ENCODE data around the gene ALS2CL. TPM values are rescaled to one million over a fixed set of nuclear protein-coding genes. Genes with fewer than 3 reads are reported as not detected.

Gene ALS2CL
- total RNA-seq, 1 experiment from 2014 or later = 67.5 TPM

GRCh38 chr3:46716461-46717441, 23.3 kb upstream of the ALS2CL start:
- H3K27me3 ChIP-seq (ENCODE audit: insufficient read depth, low read depth) = no peaks in the 10 kb centered on the region
- POLR2A ChIA-PET (ENCODE audit: unreplicated experiment) = no interaction called here
- H3K36me3 ChIP-seq (ENCODE audit: low read depth) = no peaks in the 10 kb centered on the region
- no peaks in the 10 kb centered on the region for H3K9me3 ChIP-seq (ENCODE audit: insufficient read depth, low read depth)
- H3K4me3 ChIP-seq = no peak overlapping the region
- no peaks in the 10 kb centered on the region for H3K4me1 ChIP-seq (replicated peaks; ENCODE audit: insufficient read depth)
- intact Hi-C loops (cut with micrococcal nuclease; ENCODE audit: unreplicated experiment) = no loop called here
- DNase-seq = no peak
- no peaks in the 10 kb centered on the region for H3F3A ChIP-seq (ENCODE audit: insufficient read depth, low read depth)
- TF ChIP-seq CTCF (conservative IDR thresholded peaks at IDR 0.05) = no peak
- no peak for TF ChIP-seq EZH2 (IDR thresholded peaks at IDR 0.05; ENCODE audit: low read depth)
- BruUV-seq (replicated peaks) = no TSS peak
- H2AFZ ChIP-seq = no peak overlapping the region
- CTCF ChIA-PET = no interaction called here
- H3K4me2 ChIP-seq = no peak overlapping the region
- H3K79me2 ChIP-seq (ENCODE audit: low read depth) = no peaks in the 10 kb centered on the region
- no peaks in the 10 kb centered on the region for H3K9me2 ChIP-seq (ENCODE audit: insufficient read depth)
- H3K27ac ChIP-seq = no peak overlapping the region
- H4K20me1 ChIP-seq (ENCODE audit: insufficient read depth) = no peaks in the 10 kb centered on the region

GRCh38 chr3:46715507-46716175, 22.2 kb upstream of the ALS2CL start:
- intact Hi-C loops (cut with micrococcal nuclease; ENCODE audit: unreplicated experiment) = no loop called here
- H3K9me3 ChIP-seq (ENCODE audit: insufficient read depth, low read depth) = no peaks in the 10 kb centered on the region
- H3K36me3 ChIP-seq (ENCODE audit: low read depth) = no peaks in the 10 kb centered on the region
- ChIA-PET CTCF (no interaction called here), POLR2A (ENCODE audit: unreplicated experiment) (no interaction called here)
- H3K4me2 ChIP-seq = no peak overlapping the region
- no peaks in the 10 kb centered on the region for H3K27me3 ChIP-seq (ENCODE audit: insufficient read depth, low read depth)
- H2AFZ ChIP-seq = no peak overlapping the region
- H3F3A ChIP-seq (ENCODE audit: insufficient read depth, low read depth) = no peaks in the 10 kb centered on the region
- no peaks in the 10 kb centered on the region for H4K20me1 ChIP-seq (ENCODE audit: insufficient read depth)
- TF ChIP-seq CTCF (conservative IDR thresholded peaks at IDR 0.05) (no peak), EZH2 (IDR thresholded peaks at IDR 0.05; ENCODE audit: low read depth) (no peak)
- BruUV-seq (replicated peaks) = no TSS peak
- no peak for DNase-seq
- no peak overlapping the region for H3K4me3 ChIP-seq
- no peaks in the 10 kb centered on the region for H3K9me2 ChIP-seq (ENCODE audit: insufficient read depth)
- no peaks in the 10 kb centered on the region for H3K4me1 ChIP-seq (replicated peaks; ENCODE audit: insufficient read depth)
- H3K27ac ChIP-seq = no peak overlapping the region
- H3K79me2 ChIP-seq (ENCODE audit: low read depth) = no peaks in the 10 kb centered on the region

GRCh38 chr3:46714728-46715506, 21.4 kb upstream of the ALS2CL start:
- Histone ChIP-seq H3F3A (ENCODE audit: insufficient read depth, low read depth) (no peaks in the 10 kb centered on the region), H3K36me3 (ENCODE audit: low read depth) (no peaks in the 10 kb centered on the region), H3K4me3 (no peak overlapping the region), H3K27ac (no peak overlapping the region), H3K27me3 (ENCODE audit: insufficient read depth, low read depth) (no peaks in the 10 kb centered on the region), H3K4me2 (no peak overlapping the region), H3K79me2 (ENCODE audit: low read depth) (no peaks in the 10 kb centered on the region), H3K9me2 (ENCODE audit: insufficient read depth) (no peaks in the 10 kb centered on the region), H4K20me1 (ENCODE audit: insufficient read depth) (no peaks in the 10 kb centered on the region), H3K4me1 (replicated peaks; ENCODE audit: insufficient read depth) (no peaks in the 10 kb centered on the region), H3K9me3 (ENCODE audit: insufficient read depth, low read depth) (no peaks in the 10 kb centered on the region), H2AFZ (no peak overlapping the region)
- intact Hi-C loops (cut with micrococcal nuclease; ENCODE audit: unreplicated experiment) = no loop called here
- BruUV-seq (replicated peaks) = no TSS peak
- ChIA-PET CTCF (interaction anchor here (0.6 kb wide), 1 partner anchor 130 kb away, joined by 4 read pairs; no protein-coding TSS in a partner anchor), POLR2A (ENCODE audit: unreplicated experiment) (no interaction called here)
- TF ChIP-seq EZH2 (IDR thresholded peaks at IDR 0.05; ENCODE audit: low read depth) (no peak), CTCF (conservative IDR thresholded peaks at IDR 0.05) (no peak)
- no peak for DNase-seq

Data from PC-9 (cell line).